NCI-H146 (cell line): ENCODE measurements around the gene PSMB9.
"Not testable (repeated sequence)": the region's sequence is repeated elsewhere in the genome, so short reads cannot be mapped to it uniquely, and the experiment has no call there.

Source experiments
- DNase-seq: peaks from one replicate; lab custom pipeline; 2025; lab: John Stamatoyannopoulos, UW

The PSMB9 gene

GRCh38 chr6:32853541-32854375 is at the start of gene PSMB9, which contains the start of gene TAP1:
TSS of gene PSMB9 (plus strand) at chr6:32854192. CDS start at chr6:32854230, 38 bp downstream.
TSS of gene TAP1 (minus strand) at chr6:32853704. CDS start at chr6:32853636, 68 bp downstream.
- peak; percentile 70 for DNase-seq

GRCh38 chr6:32805404-32805803 is 48.6 kb upstream of the PSMB9 start:
- DNase-seq, result not testable (repeated sequence)

- no peak for DNase-seq
Observed at GRCh38 chr6:32807020-32807580, 46.9 kb upstream of the PSMB9 start.

GRCh38 chr6:32809171-32809570 is 44.8 kb upstream of the PSMB9 start:
- no peak for DNase-seq

- no peak for DNase-seq
Observed at GRCh38 chr6:32814145-32814544, 39.8 kb upstream of the PSMB9 start.

- no peak for DNase-seq
Observed at GRCh38 chr6:32815115-32815514, 38.9 kb upstream of the PSMB9 start.

- no peak for DNase-seq
Observed at GRCh38 chr6:32815996-32816395, 38.0 kb upstream of the PSMB9 start.

GRCh38 chr6:32816746-32817204 is 37.2 kb upstream of the PSMB9 start, which contains the start of gene HLA-DOB:
TSS of gene HLA-DOB (minus strand) at chr6:32817002. CDS start at chr6:32816951, 51 bp downstream.
- DNase-seq, result no peak

- no peak for DNase-seq
Observed at GRCh38 chr6:32818867-32819266, 35.1 kb upstream of the PSMB9 start.

- no peak for DNase-seq
Observed at GRCh38 chr6:32819729-32820128, 34.3 kb upstream of the PSMB9 start.

GRCh38 chr6:32825966-32826365 is 28.0 kb upstream of the PSMB9 start:
- no peak for DNase-seq

GRCh38 chr6:32827025-32827424 is 27.0 kb upstream of the PSMB9 start:
- no peak for DNase-seq

GRCh38 chr6:32829495-32829894 is 24.5 kb upstream of the PSMB9 start:
- no peak for DNase-seq

- DNase-seq, result no peak
Observed at GRCh38 chr6:32830017-32830416, 24.0 kb upstream of the PSMB9 start.

- no peak for DNase-seq
Observed at GRCh38 chr6:32830936-32831335, 23.1 kb upstream of the PSMB9 start.

- DNase-seq, result no peak
Observed at GRCh38 chr6:32832535-32832934, 21.5 kb upstream of the PSMB9 start.

GRCh38 chr6:32833664-32834063 is 20.3 kb upstream of the PSMB9 start:
- DNase-seq, result no peak

- no peak for DNase-seq
Observed at GRCh38 chr6:32835167-32835893, 18.7 kb upstream of the PSMB9 start.

- DNase-seq, result no peak
Observed at GRCh38 chr6:32836873-32837272, 17.1 kb upstream of the PSMB9 start.

GRCh38 chr6:32837651-32838113 is 16.3 kb upstream of the PSMB9 start:
- no peak for DNase-seq

GRCh38 chr6:32838114-32838958 is 15.7 kb upstream of the PSMB9 start, which contains the start of gene TAP2:
TSS of gene TAP2 (minus strand) at chr6:32838739. CDS start at chr6:32838233, 506 bp downstream.
- peak; percentile 82 for DNase-seq
